ENCODE results near the gene KIAA0513.

Gene KIAA0513

GRCh38 chr16:85104821-85105391 lies 77.3 kb downstream of the KIAA0513 start:
- in situ Hi-C loops (cut with MboI; ENCODE audit: low pct_unique_long_range_greater_than_20kb, low sequenced_read_pairs, unreplicated experiment) = no loop called here
- DNase-seq (ENCODE audit: low spot score) = no peak
- TF ChIP-seq CTCF (IDR thresholded peaks at IDR 0.05; ENCODE audit: extremely low read depth, insufficient read depth, missing control alignments) = no peak

- in situ Hi-C loops (cut with MboI; ENCODE audit: low pct_unique_long_range_greater_than_20kb, low sequenced_read_pairs, unreplicated experiment) = no loop called here
- TF ChIP-seq CTCF (IDR thresholded peaks at IDR 0.05; ENCODE audit: extremely low read depth, insufficient read depth, missing control alignments) = no peak
- no peak for DNase-seq (ENCODE audit: low spot score)
These were observed 77.9 kb downstream of the KIAA0513 start for GRCh38 chr16:85105475-85105874.

DNA sequence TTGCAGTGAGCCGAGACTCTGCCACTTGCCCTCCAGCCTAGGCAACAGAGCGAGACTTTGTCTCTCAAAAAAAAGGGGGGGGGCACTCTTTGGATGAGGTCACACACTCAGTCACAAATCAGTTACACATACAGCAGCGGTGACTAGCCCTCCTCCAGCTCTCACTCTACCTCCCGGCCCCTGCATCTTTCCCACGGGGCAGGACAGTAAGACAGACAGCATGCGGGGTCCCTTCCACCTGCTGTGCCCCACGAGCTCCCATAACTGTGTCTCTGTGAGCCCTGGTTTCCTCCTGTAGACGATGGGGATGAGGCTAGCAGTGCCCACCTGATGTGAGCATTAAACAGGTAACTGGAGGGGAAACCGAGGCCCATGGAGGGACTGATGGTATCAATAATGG lies 79.5 kb downstream of the KIAA0513 start:
- no peak for TF ChIP-seq CTCF (IDR thresholded peaks at IDR 0.05; ENCODE audit: extremely low read depth, insufficient read depth, missing control alignments)
- in situ Hi-C loops (cut with MboI; ENCODE audit: low pct_unique_long_range_greater_than_20kb, low sequenced_read_pairs, unreplicated experiment) = no loop called here
- no peak for DNase-seq (ENCODE audit: low spot score)

DNA sequence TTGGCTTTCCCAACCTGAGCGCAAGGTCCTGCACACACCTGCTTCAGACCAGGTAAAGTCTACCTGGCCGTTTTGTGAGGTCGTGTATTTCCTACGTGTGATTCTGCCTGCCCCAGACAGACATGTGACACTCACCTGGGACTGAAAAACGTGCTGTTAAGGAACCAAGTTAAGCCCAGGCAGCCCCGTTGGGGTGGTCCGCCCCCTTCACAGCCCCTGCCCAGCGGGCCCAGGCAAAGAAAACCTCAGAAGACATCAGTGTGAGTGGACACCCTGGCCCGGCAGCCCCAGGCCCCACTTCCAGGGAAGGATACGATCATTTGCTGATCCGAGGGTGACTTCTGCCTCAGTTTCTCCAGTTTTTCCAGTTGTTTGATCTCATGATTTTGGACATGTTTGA lies 79.9 kb downstream of the KIAA0513 start:
- in situ Hi-C loops (cut with MboI; ENCODE audit: low pct_unique_long_range_greater_than_20kb, low sequenced_read_pairs, unreplicated experiment) = no loop called here

DNA sequence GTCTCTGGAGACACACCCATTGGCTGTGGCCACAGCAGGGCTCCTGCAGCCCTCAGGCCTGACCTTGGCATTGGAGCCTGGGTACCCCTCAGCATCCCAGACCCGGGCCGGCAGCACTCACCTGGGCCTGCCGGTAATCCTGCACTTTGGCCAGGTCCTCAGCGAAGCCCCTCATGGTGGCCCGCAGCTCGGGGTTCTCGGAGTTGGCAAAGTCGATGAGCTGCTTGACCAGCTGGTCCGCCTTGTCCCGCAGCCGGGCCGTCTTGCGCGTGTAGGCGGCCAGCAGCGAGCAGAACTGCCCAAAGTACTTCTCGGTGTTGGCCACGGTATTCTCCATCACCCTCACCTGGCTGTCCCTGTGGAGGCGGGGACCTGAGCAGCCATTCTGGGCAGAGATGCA lies 82.5 kb downstream of the KIAA0513 start:
- in situ Hi-C loops (cut with MboI; ENCODE audit: low pct_unique_long_range_greater_than_20kb, low sequenced_read_pairs, unreplicated experiment) = no loop called here
- no peak for TF ChIP-seq CTCF (IDR thresholded peaks at IDR 0.05; ENCODE audit: extremely low read depth, insufficient read depth, missing control alignments)

More for the DNA sequence above, 79.9 kb downstream of the KIAA0513 start:
- DNase-seq (ENCODE audit: low spot score) = no peak
- TF ChIP-seq CTCF (IDR thresholded peaks at IDR 0.05; ENCODE audit: extremely low read depth, insufficient read depth, missing control alignments) = no peak

DNA sequence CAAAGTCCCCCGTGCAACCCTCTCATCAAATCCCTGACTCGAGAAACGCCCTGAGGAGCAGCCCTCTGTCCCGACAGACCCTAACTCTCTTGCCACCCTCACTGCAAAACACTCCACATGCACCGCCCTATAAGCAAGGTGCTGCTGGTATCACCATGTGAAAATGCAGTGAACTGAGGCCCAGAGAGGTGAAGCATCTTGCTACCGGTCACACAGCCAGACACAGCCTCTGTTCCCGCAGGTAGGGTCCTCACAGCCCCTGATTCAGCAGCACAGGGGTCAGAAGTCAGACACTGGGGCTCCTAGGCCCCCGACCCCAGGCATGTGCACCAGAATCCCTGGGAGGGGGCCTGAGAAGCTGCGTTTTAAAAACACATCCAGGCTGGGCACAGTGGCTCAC lies 83.6 kb downstream of the KIAA0513 start:
- no peak for TF ChIP-seq CTCF (IDR thresholded peaks at IDR 0.05; ENCODE audit: extremely low read depth, insufficient read depth, missing control alignments)
- in situ Hi-C loops (cut with MboI; ENCODE audit: low pct_unique_long_range_greater_than_20kb, low sequenced_read_pairs, unreplicated experiment) = no loop called here
- DNase-seq (ENCODE audit: low spot score) = no peak

More for the DNA sequence above, 82.5 kb downstream of the KIAA0513 start:
- DNase-seq (ENCODE audit: low spot score) = no peak

DNA sequence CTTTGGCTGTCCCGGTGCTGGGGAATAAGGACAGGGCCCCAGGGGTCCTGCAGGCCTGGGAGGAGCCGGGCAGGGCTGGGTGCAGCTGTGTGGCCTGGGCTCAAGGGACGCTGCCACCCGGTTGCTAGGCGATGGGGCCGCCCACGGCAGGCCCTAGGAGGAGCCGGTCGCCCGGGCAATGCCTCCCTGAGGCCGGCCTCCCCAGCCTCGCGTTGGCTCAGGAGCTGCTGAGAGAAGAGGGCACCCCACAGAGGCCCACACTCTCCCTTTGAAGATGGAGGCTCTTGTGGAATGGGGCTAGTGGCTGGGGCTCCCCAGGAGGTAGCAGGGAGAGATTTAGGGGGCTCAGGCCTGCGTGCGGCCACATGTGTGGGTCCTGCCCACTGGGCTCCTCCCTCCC lies 84.8 kb downstream of the KIAA0513 start, which contains the start of gene CIBAR2:
Gene CIBAR2 (minus strand): TSS at position 109 of the 400 bp plus-strand sequence. CDS start 120 bp downstream, outside the sequence.
- no peak for TF ChIP-seq CTCF (IDR thresholded peaks at IDR 0.05; ENCODE audit: extremely low read depth, insufficient read depth, missing control alignments)
- in situ Hi-C loops (cut with MboI; ENCODE audit: low pct_unique_long_range_greater_than_20kb, low sequenced_read_pairs, unreplicated experiment) = no loop called here
- DNase-seq (ENCODE audit: low spot score) = no peak
